Stimulated activated CD8-positive, alpha-beta memory T cell treated with anti-CD3 and anti-CD28 coated beads, Interleukin-2, amount 100 ng/mL, for 1 hour (primary cell): ENCODE measurements around the gene MMAB.

Source experiments
- DNase-seq, 2 donors: peaks; one replicate each; pipeline ENCODE4 v3.0.0-alpha.2; 2020; ENCODE audit warnings: low read depth in 2 of 2

Gene MMAB

DNA sequence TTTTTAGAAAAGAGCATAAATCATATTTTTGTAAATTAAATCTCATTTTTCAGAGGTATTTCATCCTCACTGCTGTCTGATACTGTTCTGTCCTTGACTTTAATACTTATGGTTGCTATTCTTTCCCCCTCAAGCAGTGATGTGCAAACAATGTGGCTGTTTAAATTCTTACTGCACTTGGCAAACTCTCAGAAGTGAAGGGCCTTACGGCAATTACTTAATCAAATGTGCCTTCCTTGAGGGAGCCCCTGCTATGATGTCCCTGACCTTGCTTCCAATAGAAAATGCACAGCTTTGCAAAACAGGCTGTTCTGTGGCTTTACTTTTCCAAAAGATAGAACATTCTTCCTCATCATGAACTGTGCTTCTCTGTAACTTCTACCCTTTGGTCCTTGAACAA is 60.7 kb downstream of the MMAB start:
- DNase-seq: no peak

DNA sequence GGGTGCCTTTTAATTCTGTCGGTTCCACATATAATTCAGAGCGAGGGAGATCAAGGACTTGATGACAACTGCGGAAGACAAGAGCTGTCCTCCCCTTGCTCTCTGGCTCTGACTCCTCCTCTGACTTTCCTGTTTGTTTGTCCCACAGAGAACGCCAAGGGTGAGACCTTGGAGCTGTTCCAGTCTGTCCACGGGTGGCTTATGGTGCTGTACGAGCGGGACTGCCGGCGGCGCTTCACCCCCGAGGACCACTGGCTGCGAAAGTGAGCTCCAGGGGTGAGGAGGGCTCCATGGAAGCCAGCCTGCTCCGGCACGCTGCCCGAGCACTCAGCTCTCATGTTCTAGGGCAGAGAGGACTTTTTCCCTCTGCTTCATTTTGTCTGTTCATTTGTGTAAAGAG is 63.1 kb downstream of the MMAB start:
- DNase-seq: no peak

DNA sequence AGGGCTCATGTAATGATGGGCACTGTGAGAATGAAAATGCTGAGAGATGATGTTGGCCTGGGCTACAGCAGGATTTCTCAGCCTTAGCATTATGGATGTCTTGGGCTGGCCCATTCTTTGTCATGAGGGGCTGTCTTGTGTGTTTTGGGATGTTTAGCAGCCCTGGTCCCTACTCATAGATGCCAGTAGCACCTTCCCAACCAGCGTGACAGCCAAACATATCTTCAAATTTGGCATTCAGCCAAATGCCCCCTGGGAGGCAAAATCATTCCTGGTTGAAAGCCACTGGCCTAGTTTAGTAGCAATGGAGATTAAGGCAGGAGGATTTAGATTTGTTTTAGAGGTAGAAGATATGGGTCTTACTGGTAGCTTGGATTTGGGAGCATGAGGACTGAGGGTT is 69.2 kb downstream of the MMAB start:
- DNase-seq: no peak
